HG03039 (cell line): ENCODE measurements around the gene BMERB1.

Experiments used
- ATAC-seq: cut with Tn5 transposase; IDR thresholded peaks from one replicate; pipeline ENCODE4 v1.9.1; 2021; ENCODE audit warnings: mild to moderate bottlenecking, moderate library complexity; ENCODE audit not compliant: unreplicated experiment

Gene BMERB1

DNA sequence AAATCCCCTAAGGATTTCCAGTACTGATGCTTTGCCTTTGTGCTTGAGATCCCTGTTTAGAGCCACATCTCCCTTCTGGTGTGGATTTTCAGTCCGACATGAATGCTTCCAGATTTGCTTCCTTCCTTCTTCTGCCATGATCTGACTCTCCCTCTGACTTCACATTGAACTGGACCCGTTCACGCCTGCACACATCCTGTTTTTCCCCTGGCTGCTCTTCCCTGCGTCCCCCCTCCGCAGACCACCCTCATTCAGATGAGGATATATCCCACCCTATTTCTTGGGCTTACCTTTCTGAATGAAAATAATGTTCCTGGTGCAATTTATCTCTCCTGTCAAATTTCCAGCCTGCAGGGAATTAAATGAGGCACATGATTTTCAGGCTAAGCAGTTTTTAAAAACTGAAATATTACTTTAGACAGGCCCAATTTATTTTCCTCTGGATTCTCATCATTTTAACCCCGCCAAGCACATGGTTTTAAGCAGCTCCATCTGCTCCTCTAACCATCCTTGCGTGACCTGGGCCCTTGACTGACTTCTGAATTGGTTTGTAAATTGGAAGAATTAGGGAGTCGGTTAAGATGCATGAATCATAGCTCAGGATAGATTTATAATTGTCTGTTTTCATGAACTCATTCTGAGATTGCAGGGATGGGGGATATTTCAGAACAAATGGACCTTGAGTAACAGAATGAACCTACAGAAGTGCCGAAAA is 59.2 kb downstream of the BMERB1 start:
- ATAC-seq, result no peak

DNA sequence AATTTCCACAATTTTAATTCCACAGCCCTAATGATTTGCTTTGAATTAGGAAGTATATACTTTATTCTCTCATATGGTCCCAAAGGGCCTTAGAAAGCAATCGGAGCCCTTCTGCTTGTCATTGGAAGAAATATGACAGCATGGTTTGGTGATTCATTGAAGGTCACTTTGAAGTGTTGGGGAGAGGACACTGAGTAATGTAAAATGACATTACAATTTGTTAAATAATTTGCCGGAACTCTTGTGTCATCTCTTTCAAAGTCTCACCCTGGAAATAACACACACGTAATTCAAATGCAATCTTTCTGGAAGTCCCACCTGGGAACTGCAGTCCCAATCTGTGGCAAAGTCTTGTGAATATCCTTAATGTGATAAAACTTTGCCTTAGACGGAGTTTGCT is 59.8 kb downstream of the BMERB1 start:
- ATAC-seq, result no peak

DNA sequence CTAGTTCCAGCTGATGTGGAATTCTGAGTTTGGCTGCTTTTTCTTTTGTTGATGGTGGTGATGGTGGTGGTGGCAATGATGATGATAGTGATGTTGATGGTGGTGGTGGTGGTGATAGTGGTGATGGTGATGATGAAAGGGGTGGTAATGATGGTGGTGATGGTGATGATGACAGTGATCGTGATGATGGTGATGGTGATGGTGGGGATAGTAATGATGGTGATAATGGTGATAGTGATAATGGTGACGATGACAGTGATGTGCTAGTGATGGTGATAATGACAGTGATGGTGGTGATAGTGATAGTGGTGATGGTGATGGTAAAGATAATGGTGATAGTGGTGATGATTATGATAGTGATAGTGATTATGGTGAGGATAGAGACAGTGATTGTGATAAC is 61.5 kb downstream of the BMERB1 start:
- no peak for ATAC-seq

DNA sequence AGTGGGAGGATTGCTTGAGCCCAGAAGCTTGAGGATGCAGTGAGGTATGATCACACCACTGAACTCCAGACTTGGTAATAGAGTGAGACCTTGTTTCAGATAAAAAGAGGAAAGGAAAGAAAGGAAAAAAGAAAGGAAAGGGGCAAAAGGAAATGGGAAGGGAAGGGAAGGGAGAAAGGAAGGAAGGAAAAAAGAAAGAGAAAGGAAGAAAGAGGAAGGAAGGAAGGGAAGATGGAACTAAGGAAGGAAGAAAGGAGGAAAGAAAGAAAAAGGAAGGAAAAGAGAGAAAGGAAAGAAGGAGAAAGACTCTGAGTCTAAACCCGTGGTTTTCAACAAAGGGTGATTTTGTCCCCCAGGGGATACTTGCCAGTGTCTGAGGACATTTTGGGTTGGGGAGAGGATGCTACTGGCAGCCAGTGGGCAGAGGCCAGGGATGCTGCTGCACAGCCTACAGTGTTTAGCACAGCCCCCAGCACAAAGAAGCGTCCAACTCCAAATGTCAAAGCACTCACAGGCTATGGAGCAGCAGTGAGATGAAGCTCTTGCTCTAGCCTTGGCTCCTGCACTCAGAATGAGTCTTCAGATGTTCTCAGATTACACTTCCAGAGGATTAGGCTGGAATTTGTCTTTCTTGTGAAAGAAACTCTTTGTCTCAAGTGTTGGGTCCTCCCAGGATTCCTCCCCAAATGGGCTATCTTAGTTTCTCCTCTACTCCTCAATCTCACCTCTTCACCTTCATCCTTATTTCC is 64.2 kb downstream of the BMERB1 start:
- ATAC-seq, result no peak

DNA sequence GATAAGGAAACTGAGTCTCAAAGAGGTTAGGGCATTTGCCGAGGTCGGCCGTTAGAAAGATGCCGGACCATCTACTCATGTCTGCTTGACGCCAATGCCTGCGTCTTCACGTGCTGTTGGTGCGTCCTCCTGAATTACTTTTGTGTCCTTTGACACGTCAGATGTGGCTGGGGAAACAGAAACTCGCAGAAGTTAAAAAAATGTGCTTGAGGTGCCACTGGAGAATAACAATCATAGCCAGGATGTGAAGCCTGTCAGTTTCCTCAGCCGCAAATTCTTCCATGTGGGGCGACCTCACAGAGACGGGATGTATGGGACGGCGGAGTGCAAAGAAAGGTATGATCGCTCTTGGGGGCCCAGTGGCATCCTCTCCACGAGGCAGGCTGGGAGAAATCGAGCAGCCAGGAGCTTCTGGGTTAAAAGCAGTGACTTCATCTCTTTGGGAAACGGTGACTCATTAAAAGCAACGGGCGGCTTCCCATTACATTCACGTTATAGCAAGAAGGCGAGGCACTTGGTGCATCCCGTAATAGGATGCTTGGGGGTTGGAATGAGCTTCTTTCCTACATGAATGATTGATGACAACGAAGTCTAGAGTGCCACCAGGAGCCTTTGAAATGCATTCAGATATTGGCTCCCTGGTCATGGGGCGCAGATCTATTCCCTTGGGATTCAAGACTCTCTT is 67.8 kb downstream of the BMERB1 start:
- no peak for ATAC-seq

DNA sequence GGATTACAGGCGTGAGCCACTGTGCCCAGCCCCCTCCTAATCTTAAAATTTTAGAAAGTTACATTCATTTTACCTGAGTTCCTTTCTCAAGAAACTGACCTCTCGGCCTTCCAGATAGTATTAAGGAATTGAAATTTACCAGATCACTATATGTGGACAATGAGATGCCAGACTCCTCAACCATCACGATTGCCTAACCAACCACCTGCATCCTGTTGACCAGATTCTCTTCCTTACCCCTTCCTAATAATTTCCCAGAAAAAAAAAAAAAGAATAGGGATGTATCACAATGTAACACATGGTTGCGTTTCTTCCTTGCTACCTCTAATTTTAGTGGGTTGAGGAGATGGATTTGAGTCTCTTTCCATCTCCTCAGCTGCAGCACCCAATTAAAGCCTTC is 72.1 kb downstream of the BMERB1 start:
- ATAC-seq, result no peak

DNA sequence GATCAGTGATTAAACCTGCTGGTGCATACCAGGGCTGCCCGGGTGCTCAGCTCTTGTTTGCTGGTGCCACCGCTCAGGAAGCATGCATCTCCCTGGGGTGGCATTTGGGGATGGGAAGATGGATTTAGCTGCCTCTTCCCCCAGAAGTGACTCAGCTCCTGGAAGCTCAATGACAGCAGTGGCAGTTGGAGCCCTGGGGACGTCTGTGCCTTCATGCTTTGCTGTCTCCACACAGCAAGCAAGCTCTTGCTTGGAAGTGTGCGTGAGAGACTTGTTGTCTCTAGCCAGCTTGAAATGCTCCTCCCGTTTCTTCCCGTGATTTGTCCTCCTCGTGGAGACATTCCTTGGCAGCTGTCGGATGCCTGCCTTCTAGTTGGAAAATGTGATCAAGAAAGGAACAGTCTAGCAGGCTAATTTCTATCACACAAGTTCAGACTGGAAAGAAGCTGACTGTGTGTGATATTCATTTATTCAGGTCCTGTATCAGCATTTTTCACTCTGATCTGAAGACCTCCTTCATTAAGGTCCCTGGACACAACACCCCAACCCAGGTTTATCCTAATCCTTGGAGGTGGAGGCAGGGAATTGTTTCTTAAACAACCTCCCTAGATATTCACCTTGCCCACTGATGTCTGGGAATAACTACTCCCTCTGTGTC is 73.0 kb downstream of the BMERB1 start:
- ATAC-seq, result no peak

DNA sequence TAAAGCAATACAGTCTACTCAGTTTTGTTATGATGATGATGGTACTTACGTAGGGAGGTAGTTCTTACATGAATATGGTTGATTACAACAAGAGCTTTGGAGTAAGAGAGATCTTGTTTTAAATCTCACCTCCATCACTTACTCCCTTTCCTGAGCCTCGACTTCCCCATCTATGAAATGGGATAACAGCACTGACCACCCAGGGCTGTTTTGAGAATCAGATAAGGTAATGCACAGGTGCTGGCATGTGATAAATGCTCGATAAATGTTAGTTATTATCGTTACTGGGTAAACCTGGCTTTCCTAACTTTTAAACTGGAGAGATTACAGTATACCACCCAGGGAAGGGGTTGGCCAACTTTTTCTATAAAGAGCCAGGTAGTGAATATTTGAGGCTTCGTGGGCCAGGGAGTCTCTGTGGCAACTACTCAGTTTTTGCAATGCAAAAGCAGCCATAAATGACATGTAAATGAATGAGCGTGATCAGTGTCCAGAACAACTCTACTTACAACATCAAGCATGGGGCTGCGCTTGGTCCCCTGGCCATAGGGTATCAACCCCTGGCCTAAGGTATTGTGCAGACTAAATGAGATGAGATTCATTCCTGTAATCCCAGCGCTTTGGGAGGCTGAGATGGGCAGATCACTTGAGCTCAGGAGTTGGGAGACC is 73.7 kb downstream of the BMERB1 start:
- no peak for ATAC-seq

DNA sequence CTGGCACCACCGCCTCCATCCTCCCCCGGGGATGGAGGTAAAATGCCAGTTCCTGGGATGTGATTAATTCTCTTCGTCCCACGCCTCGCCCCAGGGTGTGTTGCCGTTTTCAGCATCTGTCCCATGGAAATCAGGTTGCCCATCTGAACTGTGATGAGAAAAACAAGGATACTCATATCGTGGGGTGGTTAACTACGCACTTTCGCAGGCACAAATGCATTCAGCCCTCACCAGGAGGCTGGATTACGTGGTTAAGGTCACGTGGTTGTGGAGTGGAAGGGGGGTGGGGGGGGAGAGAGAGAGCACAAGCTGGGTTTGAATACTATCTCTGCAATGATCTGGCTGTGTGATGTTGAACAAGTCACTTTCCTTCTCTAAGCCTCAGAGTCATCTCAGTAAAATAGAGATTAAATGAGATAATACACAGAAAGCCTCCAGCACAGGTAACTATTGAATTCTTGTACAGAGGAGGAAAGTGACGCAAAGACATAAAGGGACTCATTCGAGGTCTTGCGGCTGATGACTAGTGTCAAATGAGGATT is 74.7 kb downstream of the BMERB1 start:
- ATAC-seq, result no peak

DNA sequence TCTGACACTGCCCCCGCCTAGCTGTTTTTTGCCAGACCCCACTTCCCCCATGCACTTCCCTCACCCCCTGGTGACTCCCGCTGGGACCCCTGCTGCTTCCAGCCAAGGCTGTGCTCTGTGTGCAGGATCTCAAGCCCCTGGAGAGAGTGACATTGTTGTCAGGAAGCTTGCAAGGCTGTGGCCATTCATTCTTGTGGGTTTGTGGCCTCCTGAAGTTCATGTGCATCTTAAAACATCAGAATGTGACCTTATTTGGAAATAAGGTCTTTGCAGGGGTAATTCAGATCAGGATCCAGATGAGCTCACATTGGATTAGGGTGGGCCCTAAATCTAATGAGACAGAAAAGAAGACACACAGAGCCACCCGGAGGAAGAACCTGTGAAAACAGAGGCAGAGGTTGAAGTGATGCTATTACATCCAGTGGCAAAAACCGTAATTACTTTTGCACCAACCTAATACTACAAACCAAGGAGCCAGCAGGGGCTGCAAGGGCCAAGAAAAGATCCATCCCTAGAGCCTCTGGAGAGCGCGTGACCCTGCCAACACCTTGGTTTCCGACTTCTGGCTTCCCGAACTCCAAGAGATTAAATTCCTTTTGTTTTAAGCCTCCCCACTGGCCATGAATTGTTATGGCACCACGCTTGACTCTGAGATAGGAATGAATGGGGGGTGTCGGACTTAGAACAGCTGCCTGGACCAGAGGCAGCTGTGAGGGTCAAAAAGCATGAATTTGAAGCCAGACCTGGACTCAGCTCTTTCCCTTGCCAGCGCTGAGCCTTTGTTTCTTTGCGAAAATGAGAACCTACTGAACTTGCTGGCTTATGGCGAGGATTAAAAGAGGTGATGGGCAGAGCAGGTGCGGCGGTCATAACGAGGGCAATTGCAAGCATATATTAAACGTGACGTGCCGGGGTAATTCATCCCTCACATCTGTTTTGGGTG is 75.5 kb downstream of the BMERB1 start:
- ATAC-seq, result no peak

DNA sequence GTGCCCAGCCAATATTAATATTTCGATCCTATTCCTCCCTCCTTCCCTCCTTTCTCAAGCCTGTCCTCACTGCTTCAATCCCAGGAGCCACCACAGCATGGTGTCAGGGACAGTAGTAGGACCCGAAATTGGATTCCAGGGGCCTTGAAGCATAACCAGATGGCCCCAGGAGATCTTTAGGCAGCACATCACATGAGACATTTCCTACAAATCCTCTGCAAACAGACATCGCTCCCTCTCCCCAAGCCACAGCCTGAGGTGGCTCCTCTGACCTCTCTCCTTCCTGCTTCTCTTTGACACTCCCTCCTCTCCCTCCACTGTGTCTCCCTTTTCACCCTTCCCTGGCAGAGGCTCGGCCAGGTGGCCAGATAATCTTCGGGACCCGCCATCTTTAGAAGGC is 76.6 kb downstream of the BMERB1 start:
- no peak for ATAC-seq

DNA sequence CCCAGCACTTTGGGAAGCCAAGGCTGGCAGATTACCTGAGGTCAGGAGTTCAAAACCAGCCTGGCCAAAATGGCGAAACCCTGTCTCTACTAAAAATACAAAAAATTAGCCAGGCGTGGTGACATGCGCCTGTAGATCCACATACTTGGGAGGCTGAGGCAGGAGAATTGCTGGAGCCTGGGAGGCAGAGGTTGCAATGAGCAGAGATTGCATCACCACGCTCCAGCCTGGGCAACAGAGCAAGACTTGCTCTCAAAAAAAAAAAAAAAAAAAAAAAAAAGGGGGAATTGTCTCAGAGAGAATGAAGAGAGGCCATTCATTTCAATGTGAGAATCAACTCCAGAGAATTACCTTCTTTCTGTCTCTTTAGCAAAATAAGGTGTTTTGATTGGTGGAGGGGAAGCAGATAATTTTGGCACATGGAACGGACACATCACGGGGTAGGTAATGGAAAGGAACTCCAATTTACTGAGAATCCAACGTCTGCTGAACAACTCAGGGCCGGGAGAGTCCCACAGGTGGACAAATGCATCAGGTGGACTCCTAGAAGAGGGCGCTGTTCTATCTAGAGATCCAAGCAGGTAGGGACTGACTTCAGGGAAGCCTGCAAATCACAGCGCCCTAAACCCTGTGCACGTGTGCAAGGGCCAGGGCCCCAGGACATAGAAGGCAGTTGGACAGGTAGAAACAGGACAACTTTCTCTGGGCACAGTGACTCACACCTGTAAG is 77.5 kb downstream of the BMERB1 start:
- ATAC-seq, result no peak

DNA sequence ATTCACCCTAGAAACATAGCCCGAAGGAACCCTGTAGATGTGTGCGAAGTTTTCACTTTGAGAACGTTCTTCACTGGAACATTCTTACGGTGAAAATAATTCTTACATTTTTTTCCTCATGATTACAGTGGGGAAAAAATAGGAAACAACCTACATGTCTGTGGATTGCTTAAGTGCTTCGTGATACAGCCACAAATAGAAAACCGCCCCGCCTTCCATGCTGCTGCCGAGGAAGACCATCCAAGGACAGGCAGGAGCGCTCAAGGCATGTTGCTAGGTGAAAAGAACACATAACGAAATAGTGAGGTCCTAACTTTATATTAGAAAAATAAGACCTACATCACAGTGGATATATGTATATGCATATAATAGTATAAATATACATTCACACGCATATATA is 78.8 kb downstream of the BMERB1 start:
- no peak for ATAC-seq

DNA sequence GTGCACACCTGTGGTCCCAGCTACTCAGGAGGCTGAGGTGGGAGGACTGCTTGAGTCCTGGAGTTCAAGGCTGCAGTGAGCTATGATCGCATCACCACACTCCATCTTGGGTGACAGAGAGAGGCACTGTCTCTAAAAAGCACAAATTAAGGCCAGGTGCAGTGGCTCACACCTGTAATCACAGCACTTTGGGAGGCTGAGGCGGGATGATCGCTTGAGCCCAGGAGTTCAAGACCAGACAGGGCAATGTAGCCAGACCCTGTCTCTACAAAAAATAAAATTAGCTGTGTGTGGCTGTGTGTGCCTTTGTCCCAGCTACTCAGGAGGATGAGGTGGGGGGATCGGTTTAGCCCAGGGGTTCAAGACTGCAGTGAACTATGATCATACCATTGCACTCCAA is 81.6 kb downstream of the BMERB1 start:
- ATAC-seq, result no peak

DNA sequence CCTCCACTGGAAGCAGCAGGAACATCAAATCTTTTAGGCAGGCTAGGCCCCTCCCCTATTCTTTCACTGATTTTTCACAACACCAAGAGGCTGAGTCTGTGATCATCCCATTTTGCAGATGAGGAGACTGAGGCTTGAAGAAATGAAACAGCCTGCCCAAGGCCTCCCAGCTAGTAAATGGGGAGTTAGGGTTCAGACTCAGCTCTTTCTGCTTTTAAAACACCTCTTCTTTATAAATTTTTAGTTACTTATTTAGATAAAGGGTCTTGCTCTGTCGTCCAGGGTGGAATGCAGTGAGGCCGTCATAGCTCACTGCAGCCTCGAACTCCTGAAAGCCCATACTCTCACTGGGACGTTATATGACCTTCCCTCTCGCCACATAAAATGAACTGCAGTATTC is 82.2 kb downstream of the BMERB1 start:
- ATAC-seq, result no peak

DNA sequence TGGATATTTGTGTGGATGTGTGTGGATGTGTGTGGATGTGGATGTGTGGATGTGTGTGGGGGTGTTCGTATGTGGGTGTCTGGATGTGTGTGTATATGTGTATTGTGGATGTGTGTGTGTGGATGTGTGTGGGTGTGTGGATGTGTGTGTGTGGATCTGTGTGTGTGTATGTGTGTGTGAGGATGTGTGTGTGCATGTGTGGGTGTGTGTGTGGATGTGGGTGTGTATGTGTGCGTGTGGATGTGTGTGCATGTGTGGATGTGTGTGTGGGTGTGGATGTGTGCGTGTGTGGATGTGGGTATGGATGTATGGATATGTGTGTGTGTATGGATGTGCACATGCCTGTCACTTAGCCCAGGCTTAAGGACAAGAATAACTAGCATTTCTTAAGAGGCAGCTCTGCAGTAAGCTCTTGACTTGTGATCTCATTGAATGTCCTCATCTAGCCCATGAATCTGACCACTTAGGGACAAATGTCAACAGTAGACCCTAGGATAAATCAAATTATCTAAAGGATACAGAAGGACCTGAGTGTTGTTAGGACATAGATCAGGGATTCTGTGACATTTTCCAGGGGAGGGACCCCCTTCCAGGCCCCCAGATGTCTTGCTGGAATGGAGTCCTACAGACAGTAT is 83.5 kb downstream of the BMERB1 start:
- ATAC-seq, result no peak

DNA sequence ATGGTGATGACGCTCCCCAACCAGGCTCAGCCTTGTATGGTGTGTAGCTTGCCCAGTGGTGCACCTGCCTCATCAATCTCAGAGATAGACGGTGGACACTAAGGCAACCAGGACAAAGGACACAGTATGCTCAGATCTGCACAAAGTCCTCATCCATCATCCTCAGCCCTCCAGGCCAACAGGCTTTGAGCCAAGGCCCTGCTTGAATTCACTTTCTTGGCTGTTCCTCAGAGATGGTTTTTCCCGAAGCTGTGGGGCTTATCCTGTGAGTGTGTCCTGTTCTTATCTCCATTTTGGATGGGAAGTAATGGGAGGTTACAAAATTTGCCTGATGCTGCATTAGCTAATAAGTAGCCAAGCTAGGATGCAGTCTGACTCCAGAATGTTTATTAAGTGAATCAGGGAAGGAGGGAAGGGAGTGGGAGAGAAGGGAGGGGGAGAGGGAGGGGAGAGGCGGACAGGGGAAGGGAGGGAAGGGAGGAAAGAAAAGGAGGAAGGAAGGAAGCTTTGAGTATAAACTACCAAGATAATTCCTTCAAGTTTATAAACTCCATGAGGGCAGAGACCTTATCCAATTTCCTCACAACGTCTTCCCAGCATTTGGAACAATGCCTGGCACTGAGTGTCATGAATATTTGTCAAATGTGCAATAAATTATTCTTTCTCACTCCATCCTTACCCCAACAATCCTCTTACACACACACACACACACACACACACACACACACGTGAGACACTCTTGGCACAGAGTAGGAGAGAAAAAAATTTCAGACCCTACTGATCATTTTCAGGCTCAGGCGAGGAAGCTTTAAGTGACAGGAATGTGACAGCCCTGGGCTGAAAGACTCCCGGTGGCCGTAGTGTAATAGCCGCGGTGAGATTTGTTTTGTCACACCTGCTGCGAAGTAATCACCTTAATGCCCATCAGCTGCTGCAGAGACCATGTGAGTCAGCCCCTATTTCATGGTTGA is 84.3 kb downstream of the BMERB1 start:
- no peak for ATAC-seq
